ENCODE measurements around the gene IL23R.

The IL23R gene

DNA sequence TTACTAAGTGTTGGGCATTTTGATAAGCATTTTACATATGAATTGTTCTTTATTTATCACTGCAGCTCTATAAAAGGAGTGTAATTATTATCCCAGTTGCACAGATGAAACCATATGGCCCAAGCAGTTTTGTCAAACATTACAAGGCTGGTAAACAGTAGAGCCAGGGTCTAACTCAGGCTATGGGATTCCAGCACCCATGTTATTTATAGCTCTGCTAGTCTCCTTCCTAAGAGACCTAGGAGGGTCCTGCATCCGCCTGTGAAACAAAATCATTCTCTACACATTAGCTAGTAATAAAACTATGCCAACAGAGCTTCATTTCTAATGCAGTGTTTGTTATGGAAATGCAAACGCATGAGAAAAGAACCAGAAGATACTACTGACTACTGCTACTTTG is 58.6 kb downstream of the IL23R start:
- H3K27ac ChIP-seq: no peak overlapping the region
- no peak for TF ChIP-seq CTCF (conservative IDR thresholded peaks at IDR 0.05)

DNA sequence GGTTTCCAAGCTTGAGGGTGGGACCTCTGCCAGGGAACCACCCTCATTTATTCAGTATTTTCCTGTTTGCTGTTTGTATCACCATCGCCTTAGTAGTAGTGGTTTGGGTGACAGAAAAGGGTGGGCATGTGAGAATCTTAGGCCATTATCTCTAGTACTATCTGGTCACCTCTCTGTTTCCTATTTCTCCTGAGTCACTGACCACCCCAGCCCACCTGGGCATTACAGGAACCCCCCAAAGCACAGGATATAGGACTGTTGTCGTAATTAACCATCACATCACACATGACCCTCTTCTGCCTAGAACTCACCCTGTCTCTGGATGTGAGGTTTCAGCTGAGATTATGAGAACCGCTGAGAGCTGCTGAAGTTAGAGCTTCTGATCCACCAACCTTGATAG is 60.4 kb downstream of the IL23R start:
- no peak overlapping the region for H3K27ac ChIP-seq
- no peak for TF ChIP-seq CTCF (conservative IDR thresholded peaks at IDR 0.05)

DNA sequence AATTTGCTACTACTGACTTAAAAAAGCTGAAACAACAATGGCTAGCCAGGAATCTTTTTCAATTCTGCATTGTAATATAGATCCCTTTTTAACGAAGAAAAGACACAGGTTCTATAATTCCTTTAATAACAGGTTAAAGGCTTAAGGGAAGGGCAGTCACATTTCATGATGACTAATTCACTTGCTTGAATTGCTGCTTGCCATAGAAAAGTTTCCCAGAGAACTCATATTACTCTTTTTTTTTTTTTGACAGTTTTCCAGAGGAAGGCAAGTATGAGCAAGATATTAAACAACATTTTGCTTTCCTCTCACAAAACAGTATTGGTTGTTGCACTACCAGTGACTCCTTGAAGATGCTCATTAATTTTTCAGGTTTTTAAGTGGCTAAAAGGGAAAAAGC is 60.9 kb downstream of the IL23R start:
- no peak for TF ChIP-seq CTCF (conservative IDR thresholded peaks at IDR 0.05)
- H3K27ac ChIP-seq: no peak overlapping the region

- H3K27ac ChIP-seq: no peak overlapping the region
- TF ChIP-seq CTCF (conservative IDR thresholded peaks at IDR 0.05): no peak
These were observed 62.5 kb downstream of the IL23R start for GRCh38 chr1:67228791-67229190.

GRCh38 chr1:67230539-67230938 is 64.3 kb downstream of the IL23R start:
- no peak overlapping the region for H3K27ac ChIP-seq
- TF ChIP-seq CTCF (conservative IDR thresholded peaks at IDR 0.05): no peak

DNA sequence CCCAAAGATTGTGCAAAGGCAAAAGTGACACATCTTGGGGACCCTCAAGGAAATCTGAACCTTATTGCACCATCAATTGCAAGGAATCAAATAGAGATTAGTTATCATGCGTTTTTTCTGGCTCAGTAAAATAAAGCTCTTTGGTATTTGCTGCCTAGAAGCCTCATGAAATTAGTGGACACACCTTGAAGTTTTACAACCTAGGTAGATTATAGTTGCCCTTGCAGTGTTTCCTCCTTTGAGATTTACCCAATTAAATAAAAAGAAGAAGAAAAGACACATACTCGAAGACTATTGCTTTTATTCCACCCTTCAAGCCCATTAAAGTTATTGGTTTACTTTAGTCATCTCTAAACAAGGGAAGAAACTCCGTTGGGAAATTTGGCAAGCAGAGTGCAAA is 70.0 kb downstream of the IL23R start:
- TF ChIP-seq CTCF (conservative IDR thresholded peaks at IDR 0.05): no peak

DNA sequence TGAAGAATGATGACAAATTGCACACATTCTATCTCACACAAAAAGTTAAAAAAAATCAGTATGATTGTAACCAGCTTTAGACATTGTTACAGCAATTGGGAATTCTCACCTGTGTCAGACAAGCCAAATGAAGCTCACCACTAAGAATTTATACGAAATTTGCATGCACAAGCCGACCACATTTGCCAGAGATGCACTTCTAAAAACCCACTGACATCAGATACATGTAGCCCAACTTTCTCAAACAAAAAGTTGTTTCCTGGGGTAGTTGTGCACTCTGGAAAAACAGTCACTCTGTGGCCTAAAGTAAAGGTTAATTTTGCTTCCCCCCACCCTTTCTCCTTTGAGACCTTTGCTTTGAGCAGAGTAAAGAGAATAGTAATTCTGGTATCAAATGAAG is 73.5 kb downstream of the IL23R start:
- H3K27ac ChIP-seq: no peak overlapping the region
- TF ChIP-seq CTCF (conservative IDR thresholded peaks at IDR 0.05): no peak

More for the DNA sequence above, 70.0 kb downstream of the IL23R start:
- H3K27ac ChIP-seq: no peak overlapping the region
